HepG2 (cell line): ENCODE measurements around the gene ZNF587B. TPM values are rescaled to one million over a fixed set of nuclear protein-coding genes. Genes with fewer than 3 reads are reported as not detected.

ENCODE experiments used
- ATAC-seq: fragments of 200-7000 bp; cut with Tn5 transposase; 3 replicates; pipeline ENCODE4 v1.9.1; 2020; ENCODE audit warnings: mild to moderate bottlenecking, moderate library complexity
- BruUV-seq: library from RNA; stranded (reverse); fragments of 400-500 nt; replicated peaks from 2 replicates; lab custom pipeline; 2021; lab: Mats Ljungman, UMichigan
- CTCF ChIA-PET: fragments of 300-600 bp; formaldehyde crosslinking; extraction: SDS; loops from one replicate; lab custom pipeline; 2021; ENCODE audit warnings: low total read pairs, inconsistent platforms, low intra/inter-chr PET ratio; lab: Yijun Ruan, JAX
- POLR2A ChIA-PET: fragments of 350-600 bp; sonication (Branson Sonifier 250); formaldehyde crosslinking; loops from one replicate; lab custom pipeline; 2020; ENCODE audit warnings: antibody characterized with exemption, inconsistent platforms; lab: Yijun Ruan, JAX
- DNase-seq: peaks from one replicate; pipeline ENCODE4 v3.0.0-alpha.2; 2015; ENCODE audit warnings: low spot score
- FAIRE-seq: peaks from 3 replicates; lab custom pipeline; 2011; peaks lifted over from hg19 to GRCh38; lab: Jason Lieb, UNC
- H2AFZ ChIP-seq: one replicate; pipeline ENCODE4 v1.6.1; 2011; ENCODE audit warnings: low read length, inconsistent platforms
- H3K27ac ChIP-seq: fragments of 300-600 bp; 3 replicates; pipeline ENCODE4 v1.8.0; 2011; ENCODE audit warnings: mixed run types, mild to moderate bottlenecking, mixed read lengths, low read length, inconsistent platforms; ENCODE audit not compliant: insufficient read depth; ENCODE audit errors: extremely low read length
- H3K27me3 ChIP-seq, 2 experiments: fragments of 200-600 bp in 1 of 2; 2 replicates in 1 of 2; 3 replicates in 1 of 2; pipeline versions ENCODE4 v1.6.0 to v1.8.0; 2011; ENCODE audit warnings: low read length in 2 of 2, mild to moderate bottlenecking in 2 of 2, moderate library complexity in 2 of 2, inconsistent platforms in 1 of 2; ENCODE audit not compliant: insufficient read depth in 2 of 2, control insufficient read depth in 1 of 2
- H3K36me3 ChIP-seq, 2 experiments: fragments of 200-600 bp in 1 of 2; replicated peaks in 1 of 2; 2 replicates in 1 of 2; 3 replicates in 1 of 2; pipeline versions ENCODE4 v1.5.1 to v1.8.0; 2011; ENCODE audit warnings: low read length in 2 of 2, inconsistent platforms in 1 of 2; ENCODE audit not compliant: insufficient read depth in 2 of 2, control insufficient read depth in 1 of 2
- H3K4me1 ChIP-seq: 2 replicates; pipeline ENCODE4 v1.5.1; 2012; ENCODE audit warnings: low read length, inconsistent platforms; ENCODE audit not compliant: insufficient read depth
- H3K4me2 ChIP-seq: 2 replicates; pipeline ENCODE4 v1.6.0; 2011; ENCODE audit warnings: low read depth, low read length, inconsistent platforms
- H3K4me3 ChIP-seq, 3 experiments: fragments of 200-600 bp in 1 of 3; sonication (generic), shearing (Covaris generic) in 1 of 3; replicated peaks in 1 of 3; 2 replicates each; pipeline ENCODE4 v1.5.1; 2011 to 2016; ENCODE audit warnings: low read length in 3 of 3, inconsistent platforms in 2 of 3, low read depth in 2 of 3, mild to moderate bottlenecking in 2 of 3, control low read depth in 1 of 3, mixed read lengths in 1 of 3; ENCODE audit not compliant: insufficient read depth in 1 of 3
- H3K79me2 ChIP-seq: one replicate; pipeline ENCODE4 v1.6.1; 2011; ENCODE audit warnings: low read length, inconsistent platforms; ENCODE audit not compliant: insufficient read depth
- H3K9ac ChIP-seq: 2 replicates; pipeline ENCODE4 v1.6.0; 2011; ENCODE audit warnings: mild to moderate bottlenecking, low read depth, low read length, inconsistent platforms; ENCODE audit not compliant: insufficient read depth
- H3K9me3 ChIP-seq: 2 replicates; pipeline ENCODE4 v1.5.1; 2012; ENCODE audit warnings: mild to moderate bottlenecking, low read length
- H4K20me1 ChIP-seq: 2 replicates; pipeline ENCODE4 v1.6.0; 2011; ENCODE audit warnings: inconsistent platforms, mild to moderate bottlenecking, low read length, moderate library complexity; ENCODE audit not compliant: insufficient read depth
- ATF1 ChIP-seq: IDR thresholded peaks from 2 replicates; pipeline ENCODE4 v1.6.1; 2016; ENCODE audit warnings: mild to moderate bottlenecking, control low read depth
- CREB1 ChIP-seq, 2 experiments: fragments of 450-650 bp in 1 of 2; IDR thresholded peaks; 2 replicates each; pipeline ENCODE4 v1.6.1; 2016 to 2017; ENCODE audit warnings: control low read depth in 1 of 2, mild to moderate bottlenecking in 1 of 2, missing compliant biosample characterization in 1 of 2, missing genetic modification characterization in 1 of 2
- HNRNPLL ChIP-seq: fragments of 200-400 bp; formaldehyde crosslinking; IDR thresholded peaks from 2 replicates; pipeline ENCODE4 v1.6.1; 2017; ENCODE audit warnings: mild to moderate bottlenecking, low read depth, low read length; ENCODE audit not compliant: poor library complexity, severe bottlenecking
- KAT7 ChIP-seq: IDR thresholded peaks from 2 replicates; pipeline ENCODE4 v1.6.1; 2018; ENCODE audit warnings: borderline replicate concordance, missing compliant biosample characterization
- MEIS2 ChIP-seq: sonication (generic); formaldehyde crosslinking; IDR thresholded peaks from 2 replicates; pipeline ENCODE4 v1.9.0; 2021; ENCODE audit warnings: mild to moderate bottlenecking, missing genetic modification reagents
- MTA1 ChIP-seq: sonication (generic); formaldehyde crosslinking; IDR thresholded peaks from 2 replicates; pipeline ENCODE4 v1.4.0; 2020; ENCODE audit warnings: missing genetic modification reagents, mild to moderate bottlenecking, borderline replicate concordance
- MTF2 ChIP-seq: sonication (generic); formaldehyde crosslinking; IDR thresholded peaks from 2 replicates; pipeline ENCODE4 v1.5.0; 2020; ENCODE audit warnings: missing genetic modification reagents, borderline replicate concordance
- RBAK ChIP-seq: sonication (generic); formaldehyde crosslinking; IDR thresholded peaks from 2 replicates; pipeline ENCODE4 v1.5.1; 2020; ENCODE audit warnings: mild to moderate bottlenecking, missing genetic modification reagents
- RORA ChIP-seq: sonication (generic); formaldehyde crosslinking; IDR thresholded peaks from 2 replicates; pipeline ENCODE4 v1.5.0; 2020; ENCODE audit warnings: mild to moderate bottlenecking, missing genetic modification reagents, moderate library complexity
- SP1 ChIP-seq, 2 experiments: fragments of 450-650 bp in 1 of 2; sonication (generic) in 1 of 2; formaldehyde crosslinking in 1 of 2; IDR thresholded peaks; 2 replicates each; pipeline versions ENCODE4 v1.4.0 to v1.6.1; 2016 to 2020; ENCODE audit warnings: missing genetic modification reagents in 1 of 2
- XBP1 ChIP-seq: sonication (generic); formaldehyde crosslinking; IDR thresholded peaks from 2 replicates; pipeline ENCODE4 v1.5.0; 2020; ENCODE audit warnings: missing genetic modification reagents
- ZBTB38 ChIP-seq: sonication (generic); formaldehyde crosslinking; IDR thresholded peaks from 2 replicates; pipeline ENCODE4 v1.5.1; 2020; ENCODE audit warnings: mild to moderate bottlenecking, missing genetic modification reagents
- ZBTB4 ChIP-seq: sonication (generic); formaldehyde crosslinking; IDR thresholded peaks from 2 replicates; pipeline ENCODE4 v1.4.0; 2020; ENCODE audit warnings: missing genetic modification reagents, mild to moderate bottlenecking, borderline replicate concordance
- ZEB1 ChIP-seq: IDR thresholded peaks from 2 replicates; pipeline ENCODE4 v1.6.1; 2012; ENCODE audit warnings: mild to moderate bottlenecking, low read depth, inconsistent platforms; ENCODE audit not compliant: insufficient replicate concordance
- ZFP82 ChIP-seq: sonication (generic); formaldehyde crosslinking; IDR thresholded peaks from 2 replicates; pipeline ENCODE4 v1.5.1; 2020; ENCODE audit warnings: mild to moderate bottlenecking, missing genetic modification reagents, borderline replicate concordance
- ZNF619 ChIP-seq: sonication (generic); formaldehyde crosslinking; IDR thresholded peaks from 2 replicates; pipeline ENCODE4 v1.4.0; 2020; ENCODE audit warnings: mild to moderate bottlenecking, missing genetic modification reagents
- ZNF652 ChIP-seq: IDR thresholded peaks from 2 replicates; pipeline ENCODE4 v1.6.1; 2016; ENCODE audit warnings: low read depth, borderline replicate concordance
- WGBS: methylation state at CpG from one replicate; pipeline ENCODE4 v1.1.6; 2017; ENCODE audit warnings: low lambda C conversion rate; 5-methylcytosine and 5-hydroxymethylcytosine counted together
- in situ Hi-C: cut with HindIII; loops from 2 replicates; pipeline ENCODE4 v1.10.0; 2017; ENCODE audit warnings: low pct_unique_long_range_greater_than_20kb; ENCODE audit not compliant: extremely low pct_ligation_motif_present
- intact Hi-C: fragments of 100-400 bp; cut with micrococcal nuclease; formaldehyde crosslinking; loops from one replicate; pipeline ENCODE4 v1.10.0; 2022; ENCODE audit not compliant: unreplicated experiment
- polyA plus RNA-seq, 8 experiments: library from polyadenylated mRNA; depleted of rRNA in 3 of 8; stranded (reverse) in 7 of 8; unstranded in 1 of 8; fragments of >200 nt; fragmentation: Illumina TruSeq in 4 of 8; extraction: Trizol in 4 of 8; gene quantifications; 2 replicates each; pipeline versions ENCODE4 v1.2.1 to v1.2.3, GENCODE V29; 2011 to 2016; ENCODE audit warnings: low read depth in 4 of 8, missing spikeins in 1 of 8, mixed read lengths in 1 of 8; ENCODE audit not compliant: insufficient read depth in 1 of 8
- total RNA-seq, 5 experiments: library from RNA; depleted of rRNA; stranded (reverse); fragments of >200 nt; fragmentation: Illumina TruSeq; extraction: Trizol; gene quantifications; 2 replicates each; pipeline ENCODE4 v1.2.3, GENCODE V29; 2016; ENCODE audit warnings: low read depth in 1 of 5

Gene ZNF587B
- total and polyA plus RNA-seq, 2 of the 13 experiments (the other 11 are each of a cell fraction or from before 2014, with no cell fraction given) = 5.2 to 29.9 TPM

DNA sequence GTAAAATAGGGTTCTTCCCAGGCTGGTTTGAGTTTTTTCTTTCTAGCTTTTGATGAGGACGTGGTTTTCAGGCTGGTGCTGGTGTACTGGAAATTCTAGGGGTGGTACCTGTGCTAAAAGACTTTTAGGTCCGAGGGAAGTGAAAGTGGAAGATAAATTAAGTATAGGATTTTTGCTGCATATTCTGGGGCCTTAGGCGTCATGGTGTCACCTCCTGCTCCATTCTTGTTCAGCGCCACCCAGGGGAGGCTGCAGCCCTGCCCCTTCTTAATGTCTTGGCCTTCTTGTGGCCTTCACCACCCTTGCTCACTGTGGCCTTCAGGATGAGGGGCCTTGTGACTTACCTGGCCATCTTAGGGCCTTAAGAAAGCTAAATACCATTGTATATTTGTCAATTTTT lies 27.8 kb upstream of the ZNF587B start:
- no peak overlapping the region for H3K9ac ChIP-seq
- no peak for ATAC-seq
- 96% methylated on average over 4 of the region's 4 CpGs for WGBS
- intact Hi-C loops = no loop called here
- BruUV-seq = no TSS peak
- POLR2A ChIA-PET = no interaction called here
- CTCF ChIA-PET = no interaction called here
- H3K4me3 ChIP-seq = no peak overlapping the region
- no peak overlapping the region for H2AFZ ChIP-seq
- H4K20me1 ChIP-seq = no peaks in the 10 kb centered on the region
- peaks cover 6% of the 10 kb centered on the region; the same call in 1 of the 2 replicates for H3K4me1 ChIP-seq
- H3K36me3 ChIP-seq = peaks cover 3 to 4% of the 10 kb centered on the region in 2 experiments; a peak in 4 of 5 replicates
- H3K27me3 ChIP-seq = no peaks in the 10 kb centered on the region
- no peak for TF ChIP-seq KAT7 (CRISPR knock-in tag)
- TF ChIP-seq SP1 (IDR thresholded peaks at IDR 0.05) = no peak
- TF ChIP-seq SP1 (CRISPR knock-in tag; IDR thresholded peaks at IDR 0.05) = no peak
- TF ChIP-seq MTA1 (CRISPR knock-in tag) = no peak
- TF ChIP-seq ATF1 (CRISPR knock-in tag) = no peak
- TF ChIP-seq MEIS2 (CRISPR knock-in tag) = no peak
- TF ChIP-seq RBAK (CRISPR knock-in tag) = no peak
- TF ChIP-seq XBP1 = no peak
- no peak for TF ChIP-seq RORA
- no peak for TF ChIP-seq HNRNPLL
- no peak for TF ChIP-seq ZBTB38
- TF ChIP-seq MTF2 (CRISPR knock-in tag) = no peak
- TF ChIP-seq ZNF652 (CRISPR knock-in tag) = no peak
- TF ChIP-seq CREB1 (IDR thresholded peaks at IDR 0.05) = no peak
- TF ChIP-seq CREB1 (CRISPR knock-in tag; IDR thresholded peaks at IDR 0.05) = no peak
- no peak for TF ChIP-seq ZBTB4 (CRISPR knock-in tag)
- no peak for TF ChIP-seq ZEB1
- no peak for TF ChIP-seq ZFP82
- TF ChIP-seq ZNF619 (CRISPR knock-in tag) = no peak
- TF ChIP-seq, all 625 proteins: peak for 0
- Histone ChIP-seq H3K4me2 (no peak overlapping the region), H3K9me3 (no peaks in the 10 kb centered on the region), H3K27ac (no peak overlapping the region), H3K79me2 (no peaks in the 10 kb centered on the region)
- no peak for DNase-seq
- in situ Hi-C loops = no loop called here
- no peak for FAIRE-seq
